ENCODE results near the gene OBI1.

The OBI1 gene

GRCh38 chr13:78593129-78593528, 65.8 kb downstream of the OBI1 start:
- Histone ChIP-seq H3K27me3 (ENCODE audit: control insufficient read depth, insufficient read depth, low read length) (peaks cover 100% of the 10 kb centered on the region), H3K4me1 (ENCODE audit: control insufficient read depth, low read depth, low read length) (peaks cover 25% of the 10 kb centered on the region), H3K4me3 (ENCODE audit: low read length) (peak overlapping the region; percentile 40), H3K9me3 (ENCODE audit: control insufficient read depth, low read depth, low read length) (no peaks in the 10 kb centered on the region), H3K9ac (ENCODE audit: low read length) (no peak overlapping the region), H3K36me3 (ENCODE audit: control insufficient read depth, low read depth, low read length) (no peaks in the 10 kb centered on the region), H3K27ac (ENCODE audit: low read length) (no peak overlapping the region)

GRCh38 chr13:78592584-78592983, 66.4 kb downstream of the OBI1 start:
- Histone ChIP-seq H3K9me3 (ENCODE audit: control insufficient read depth, low read depth, low read length) (no peaks in the 10 kb centered on the region), H3K27me3 (ENCODE audit: control insufficient read depth, insufficient read depth, low read length) (peaks cover 100% of the 10 kb centered on the region), H3K4me3 (ENCODE audit: low read length) (no peak overlapping the region), H3K4me1 (ENCODE audit: control insufficient read depth, low read depth, low read length) (peaks cover 25% of the 10 kb centered on the region), H3K9ac (ENCODE audit: low read length) (no peak overlapping the region), H3K27ac (ENCODE audit: low read length) (no peak overlapping the region), H3K36me3 (ENCODE audit: control insufficient read depth, low read depth, low read length) (no peaks in the 10 kb centered on the region)

GRCh38 chr13:78589206-78589605, 69.7 kb downstream of the OBI1 start:
- H3K27ac ChIP-seq (ENCODE audit: low read length), result no peak overlapping the region
- no peaks in the 10 kb centered on the region for H3K9me3 ChIP-seq (ENCODE audit: control insufficient read depth, low read depth, low read length)
- no peak overlapping the region for H3K4me3 ChIP-seq (ENCODE audit: low read length)
- no peaks in the 10 kb centered on the region for H3K36me3 ChIP-seq (ENCODE audit: control insufficient read depth, low read depth, low read length)
- peaks cover 6% of the 10 kb centered on the region for H3K4me1 ChIP-seq (ENCODE audit: control insufficient read depth, low read depth, low read length)
- peaks cover 92% of the 10 kb centered on the region for H3K27me3 ChIP-seq (ENCODE audit: control insufficient read depth, insufficient read depth, low read length)
- H3K9ac ChIP-seq (ENCODE audit: low read length), result no peak overlapping the region

GRCh38 chr13:78587395-78587794, 71.6 kb downstream of the OBI1 start:
- no peaks in the 10 kb centered on the region for H3K36me3 ChIP-seq (ENCODE audit: control insufficient read depth, low read depth, low read length)
- no peak overlapping the region for H3K27ac ChIP-seq (ENCODE audit: low read length)
- H3K9me3 ChIP-seq (ENCODE audit: control insufficient read depth, low read depth, low read length), result no peaks in the 10 kb centered on the region
- H3K27me3 ChIP-seq (ENCODE audit: control insufficient read depth, insufficient read depth, low read length), result peaks cover 74% of the 10 kb centered on the region
- H3K4me1 ChIP-seq (ENCODE audit: control insufficient read depth, low read depth, low read length), result no peaks in the 10 kb centered on the region
- no peak overlapping the region for H3K9ac ChIP-seq (ENCODE audit: low read length)
- peak overlapping the region; percentile 20 for H3K4me3 ChIP-seq (ENCODE audit: low read length)

GRCh38 chr13:78586706-78587105, 72.2 kb downstream of the OBI1 start:
- no peaks in the 10 kb centered on the region for H3K9me3 ChIP-seq (ENCODE audit: control insufficient read depth, low read depth, low read length)
- H3K9ac ChIP-seq (ENCODE audit: low read length), result no peak overlapping the region
- H3K4me1 ChIP-seq (ENCODE audit: control insufficient read depth, low read depth, low read length), result no peaks in the 10 kb centered on the region
- H3K27ac ChIP-seq (ENCODE audit: low read length), result no peak overlapping the region
- H3K36me3 ChIP-seq (ENCODE audit: control insufficient read depth, low read depth, low read length), result no peaks in the 10 kb centered on the region
- peak overlapping the region; percentile 20 for H3K4me3 ChIP-seq (ENCODE audit: low read length)
- H3K27me3 ChIP-seq (ENCODE audit: control insufficient read depth, insufficient read depth, low read length), result peaks cover 67% of the 10 kb centered on the region

- Histone ChIP-seq H3K9ac (ENCODE audit: low read length) (no peak overlapping the region), H3K9me3 (ENCODE audit: control insufficient read depth, low read depth, low read length) (no peaks in the 10 kb centered on the region), H3K4me3 (ENCODE audit: low read length) (no peak overlapping the region), H3K27ac (ENCODE audit: low read length) (no peak overlapping the region), H3K36me3 (ENCODE audit: control insufficient read depth, low read depth, low read length) (no peaks in the 10 kb centered on the region), H3K4me1 (ENCODE audit: control insufficient read depth, low read depth, low read length) (no peaks in the 10 kb centered on the region), H3K27me3 (ENCODE audit: control insufficient read depth, insufficient read depth, low read length) (no peaks in the 10 kb centered on the region)
Measured at GRCh38 chr13:78576261-78576660, 82.7 kb downstream of the OBI1 start.

- Histone ChIP-seq H3K4me1 (ENCODE audit: control insufficient read depth, low read depth, low read length) (no peaks in the 10 kb centered on the region), H3K27ac (ENCODE audit: low read length) (no peak overlapping the region), H3K9me3 (ENCODE audit: control insufficient read depth, low read depth, low read length) (no peaks in the 10 kb centered on the region), H3K9ac (ENCODE audit: low read length) (no peak overlapping the region), H3K27me3 (ENCODE audit: control insufficient read depth, insufficient read depth, low read length) (no peaks in the 10 kb centered on the region), H3K4me3 (ENCODE audit: low read length) (no peak overlapping the region), H3K36me3 (ENCODE audit: control insufficient read depth, low read depth, low read length) (no peaks in the 10 kb centered on the region)
Measured at GRCh38 chr13:78572459-78572858, 86.5 kb downstream of the OBI1 start.

- Histone ChIP-seq H3K9ac (ENCODE audit: low read length) (no peak overlapping the region), H3K36me3 (ENCODE audit: control insufficient read depth, low read depth, low read length) (no peaks in the 10 kb centered on the region), H3K27ac (ENCODE audit: low read length) (no peak overlapping the region), H3K27me3 (ENCODE audit: control insufficient read depth, insufficient read depth, low read length) (no peaks in the 10 kb centered on the region), H3K9me3 (ENCODE audit: control insufficient read depth, low read depth, low read length) (no peaks in the 10 kb centered on the region), H3K4me3 (ENCODE audit: low read length) (no peak overlapping the region), H3K4me1 (ENCODE audit: control insufficient read depth, low read depth, low read length) (no peaks in the 10 kb centered on the region)
Measured at GRCh38 chr13:78569029-78569428, 89.9 kb downstream of the OBI1 start.

GRCh38 chr13:78566631-78567030, 92.3 kb downstream of the OBI1 start:
- no peak overlapping the region for H3K27ac ChIP-seq (ENCODE audit: low read length)
- no peak overlapping the region for H3K9ac ChIP-seq (ENCODE audit: low read length)
- H3K4me3 ChIP-seq (ENCODE audit: low read length), result no peak overlapping the region
- no peaks in the 10 kb centered on the region for H3K9me3 ChIP-seq (ENCODE audit: control insufficient read depth, low read depth, low read length)
- no peaks in the 10 kb centered on the region for H3K36me3 ChIP-seq (ENCODE audit: control insufficient read depth, low read depth, low read length)
- no peaks in the 10 kb centered on the region for H3K27me3 ChIP-seq (ENCODE audit: control insufficient read depth, insufficient read depth, low read length)
- H3K4me1 ChIP-seq (ENCODE audit: control insufficient read depth, low read depth, low read length), result no peaks in the 10 kb centered on the region

All from iPS-18a (cell line).